T-helper 9 cell (primary cell): ENCODE data around the gene ZBTB37.
"Not testable (repeated sequence)": the region's sequence is repeated elsewhere in the genome, so short reads cannot be mapped to it uniquely, and the experiment has no call there.

Source experiments
- DNase-seq: peaks from one replicate; pipeline ENCODE4 v3.0.0-alpha.2; 2020

Gene ZBTB37

GRCh38 chr1:173866413-173867115 lies 1.6 kb upstream of the ZBTB37 start:
- no peak for DNase-seq

GRCh38 chr1:173867141-173867752 lies 933 bp upstream of the ZBTB37 start:
- DNase-seq: no peak

GRCh38 chr1:173867753-173868265 lies 371 bp upstream of the ZBTB37 start, which contains the start of gene GAS5:
TSS of gene GAS5 (minus strand) at chr1:173867989.
- peak; percentile 98 for DNase-seq

GRCh38 chr1:173869021-173869359 lies 810 bp downstream of the ZBTB37 start:
- no peak for DNase-seq

GRCh38 chr1:173870252-173871075 lies 2.3 kb downstream of the ZBTB37 start:
- DNase-seq: no peak

- DNase-seq: no peak
Observed at GRCh38 chr1:173871091-173871490, 2.9 kb downstream of the ZBTB37 start.

GRCh38 chr1:173871500-173871899 lies 3.3 kb downstream of the ZBTB37 start:
- no peak for DNase-seq

- no peak for DNase-seq
Observed at GRCh38 chr1:173876732-173877131, 8.6 kb downstream of the ZBTB37 start.

- no peak for DNase-seq
Observed at GRCh38 chr1:173878251-173878650, 10.1 kb downstream of the ZBTB37 start.

GRCh38 chr1:173881117-173881516 lies 12.9 kb downstream of the ZBTB37 start:
- not testable (repeated sequence) for DNase-seq

- no peak for DNase-seq
Observed at GRCh38 chr1:173884701-173885100, 16.5 kb downstream of the ZBTB37 start.

GRCh38 chr1:173886746-173887611 lies 18.8 kb downstream of the ZBTB37 start:
- no peak for DNase-seq

- no peak for DNase-seq
Observed at GRCh38 chr1:173887627-173888026, 19.4 kb downstream of the ZBTB37 start.

- DNase-seq: no peak
Observed at GRCh38 chr1:173888749-173889148, 20.6 kb downstream of the ZBTB37 start.

- DNase-seq: no peak
Observed at GRCh38 chr1:173889885-173890284, 21.7 kb downstream of the ZBTB37 start.

GRCh38 chr1:173893611-173894010 lies 25.4 kb downstream of the ZBTB37 start:
- no peak for DNase-seq

- DNase-seq: no peak
Observed at GRCh38 chr1:173894189-173894588, 26.0 kb downstream of the ZBTB37 start.

- DNase-seq: no peak
Observed at GRCh38 chr1:173900427-173900826, 32.2 kb downstream of the ZBTB37 start.

- no peak for DNase-seq
Observed at GRCh38 chr1:173900992-173901391, 32.8 kb downstream of the ZBTB37 start.

- no peak for DNase-seq
Observed at GRCh38 chr1:173903827-173904531, 35.8 kb downstream of the ZBTB37 start.

GRCh38 chr1:173913111-173913510 lies 44.9 kb downstream of the ZBTB37 start:
- DNase-seq: no peak

GRCh38 chr1:173914366-173914871 lies 46.2 kb downstream of the ZBTB37 start:
- peak; percentile 5 for DNase-seq
